A549 (cell line): ENCODE results near the gene SLC9A9.

Experiments
- CTCF ChIP-seq: fragments of >200 bp; sonication (Bioruptor Twin); formaldehyde crosslinking; IDR thresholded peaks from 3 replicates; pipeline ENCODE4 v1.5.1; 2016
- ESRRA ChIP-seq: fragments of 150-350 bp; IDR thresholded peaks from 2 replicates; pipeline ENCODE4 v1.6.1; 2014; ENCODE audit warnings: mild to moderate bottlenecking, low read length, borderline replicate concordance
- NR3C1 ChIP-seq: fragments of >200 bp; sonication (Bioruptor Twin); formaldehyde crosslinking; IDR thresholded peaks from 3 replicates; pipeline ENCODE4 v1.6.1; 2017
- RCOR1 ChIP-seq: fragments of 150-350 bp; IDR thresholded peaks from 2 replicates; pipeline ENCODE4 v1.6.1; 2014; ENCODE audit warnings: antibody characterized with exemption, low read length, low read depth
- REST ChIP-seq: fragments of 200-600 bp; sonication (generic); IDR thresholded peaks from 2 replicates; pipeline ENCODE4 v1.6.1; 2016; ENCODE audit warnings: antibody characterized with exemption, mild to moderate bottlenecking, moderate library complexity
- RNF2 ChIP-seq: fragments of 200-600 bp; sonication (generic); IDR thresholded peaks from 2 replicates; pipeline ENCODE4 v1.6.1; 2016; ENCODE audit warnings: low read depth, mild to moderate bottlenecking, antibody characterized with exemption, moderate library complexity, borderline replicate concordance

- TF ChIP-seq CTCF (no peak), RNF2 (no peak), RCOR1 (no peak), NR3C1 (no peak), REST (no peak), ESRRA (no peak)
These were observed 140.4 kb downstream of the SLC9A9 start for GRCh38 chr3:143707848-143708247.
